Smooth muscle cell (in vitro differentiated cells): Measurements from ENCODE around the gene SH2D1B. TPM values are rescaled to one million over a fixed set of nuclear protein-coding genes. Genes with fewer than 3 reads are reported as not detected.
A peak's percentile ranks its signal among the peaks of the same experiment; 100 is the strongest.

Source experiments
- DNase-seq: peaks from one replicate; lab custom pipeline; 2025; ENCODE audit not compliant: unreplicated experiment; lab: John Stamatoyannopoulos, UW
- H2AFZ ChIP-seq: fragments of 200-600 bp; sonication (generic); 2 replicates; pipeline ENCODE4 v1.6.0; 2016; ENCODE audit warnings: antibody characterized with exemption, low read depth, mild to moderate bottlenecking
- H3F3A ChIP-seq: fragments of 200-600 bp; sonication (generic); 2 replicates; pipeline ENCODE4 v1.6.0; 2017; ENCODE audit warnings: antibody characterized with exemption, low read depth
- H3K27ac ChIP-seq: fragments of 200-600 bp; sonication (generic); 2 replicates; pipeline ENCODE4 v1.5.1; 2016; ENCODE audit warnings: low read depth, mild to moderate bottlenecking
- H3K27me3 ChIP-seq: fragments of 200-600 bp; sonication (generic); 2 replicates; pipeline ENCODE4 v1.6.1; 2016; ENCODE audit warnings: low read depth, mild to moderate bottlenecking
- H3K36me3 ChIP-seq: fragments of 200-600 bp; sonication (generic); 2 replicates; pipeline ENCODE4 v1.5.1; 2016; ENCODE audit warnings: low read depth
- H3K4me1 ChIP-seq: fragments of 200-600 bp; sonication (generic); 2 replicates; pipeline ENCODE4 v1.5.1; 2016; ENCODE audit warnings: low read depth
- H3K4me2 ChIP-seq: fragments of 200-600 bp; sonication (generic); 2 replicates; pipeline ENCODE4 v1.6.0; 2016; ENCODE audit warnings: mild to moderate bottlenecking
- H3K4me3 ChIP-seq: fragments of 200-600 bp; sonication (generic); 2 replicates; pipeline ENCODE4 v1.5.1; 2016; ENCODE audit warnings: mild to moderate bottlenecking
- H3K79me2 ChIP-seq: fragments of 200-600 bp; sonication (generic); 2 replicates; pipeline ENCODE4 v1.6.0; 2016; ENCODE audit warnings: low read depth, mild to moderate bottlenecking
- H3K9ac ChIP-seq: fragments of 200-600 bp; sonication (generic); 2 replicates; pipeline ENCODE4 v1.6.0; 2016; ENCODE audit warnings: low read depth
- H3K9me3 ChIP-seq: fragments of 200-600 bp; sonication (generic); replicated peaks from 2 replicates; pipeline ENCODE4 v1.5.1; 2016; ENCODE audit warnings: low read depth
- H4K20me1 ChIP-seq: fragments of 200-600 bp; sonication (generic); 2 replicates; pipeline ENCODE4 v1.6.0; 2016; ENCODE audit warnings: low read depth
- CTCF ChIP-seq: fragments of 200-600 bp; sonication (generic); IDR thresholded peaks from 2 replicates; pipeline ENCODE4 v1.5.1; 2017; ENCODE audit warnings: borderline replicate concordance, mild to moderate bottlenecking, antibody characterized with exemption; ENCODE audit not compliant: insufficient read depth, poor library complexity, severe bottlenecking
- WGBS: methylation state at CpG from one replicate; pipeline ENCODE4 v1.1.7; 2016; ENCODE audit warnings: low lambda C conversion rate; 5-methylcytosine and 5-hydroxymethylcytosine counted together
- polyA plus RNA-seq: library from polyadenylated mRNA; unstranded; fragments of >200 nt; fragmentation: Nextera tagmentation; extraction: Ambion mirVana; gene quantifications from 2 replicates; pipeline ENCODE4 v1.2.1, GENCODE V29; 2016
- total RNA-seq: library from RNA; depleted of rRNA; stranded (reverse); fragments of >200 nt; gene quantifications from 2 replicates; pipeline ENCODE4 v1.2.3, GENCODE V29; 2014

The SH2D1B gene
- total and polyA plus RNA-seq, 2 experiments from 2014 or later: not detected

- no peaks in the 10 kb centered on the region for H3K79me2 ChIP-seq
- WGBS: 60% methylated on average over 6 of the region's 6 CpGs
- DNase-seq: no peak
Observed at GRCh38 chr1:162371611-162372010, 40.3 kb downstream of the SH2D1B start.

GRCh38 chr1:162370721-162371120 is 41.2 kb downstream of the SH2D1B start:
- no peaks in the 10 kb centered on the region for H3K79me2 ChIP-seq
- no peak overlapping the region for H3K27ac ChIP-seq
- no peaks in the 10 kb centered on the region for H3K9me3 ChIP-seq
- no peaks in the 10 kb centered on the region for H3K27me3 ChIP-seq
- H3K4me1 ChIP-seq: no peaks in the 10 kb centered on the region
- H3F3A ChIP-seq: no peaks in the 10 kb centered on the region
- no peaks in the 10 kb centered on the region for H3K36me3 ChIP-seq
- no peak overlapping the region for H2AFZ ChIP-seq
- no peak overlapping the region for H3K4me2 ChIP-seq
- no peak for TF ChIP-seq CTCF
- WGBS: 96% methylated on average over 3 of the region's 3 CpGs
- DNase-seq: no peak
- no peak overlapping the region for H3K4me3 ChIP-seq
- no peaks in the 10 kb centered on the region for H4K20me1 ChIP-seq
- no peak overlapping the region for H3K9ac ChIP-seq

More at GRCh38 chr1:162371611-162372010, 40.3 kb downstream of the SH2D1B start:
- Histone ChIP-seq H2AFZ (no peak overlapping the region), H3K4me2 (no peak overlapping the region), H3K36me3 (no peaks in the 10 kb centered on the region), H3K4me1 (no peaks in the 10 kb centered on the region), H3K9ac (no peak overlapping the region), H3F3A (no peaks in the 10 kb centered on the region), H3K27ac (peak overlapping the region; percentile 81), H4K20me1 (no peaks in the 10 kb centered on the region), H3K4me3 (no peak overlapping the region), H3K27me3 (no peaks in the 10 kb centered on the region), H3K9me3 (no peaks in the 10 kb centered on the region)
- no peak for TF ChIP-seq CTCF

GRCh38 chr1:162370161-162370560 is 41.8 kb downstream of the SH2D1B start:
- Histone ChIP-seq H3K4me3 (no peak overlapping the region), H3K9ac (no peak overlapping the region), H3K27me3 (no peaks in the 10 kb centered on the region), H4K20me1 (no peaks in the 10 kb centered on the region), H3F3A (no peaks in the 10 kb centered on the region), H3K4me2 (no peak overlapping the region), H3K9me3 (no peaks in the 10 kb centered on the region), H3K36me3 (no peaks in the 10 kb centered on the region), H3K27ac (no peak overlapping the region), H3K4me1 (no peaks in the 10 kb centered on the region), H3K79me2 (no peaks in the 10 kb centered on the region), H2AFZ (no peak overlapping the region)
- DNase-seq: no peak
- 100% methylated on average over 1 of the region's 1 CpG for WGBS
- no peak for TF ChIP-seq CTCF

GRCh38 chr1:162369571-162369970 is 42.4 kb downstream of the SH2D1B start:
- Histone ChIP-seq H3K4me2 (no peak overlapping the region), H3K79me2 (no peaks in the 10 kb centered on the region), H3K9ac (no peak overlapping the region), H3K27me3 (no peaks in the 10 kb centered on the region), H3F3A (no peaks in the 10 kb centered on the region), H2AFZ (no peak overlapping the region), H4K20me1 (no peaks in the 10 kb centered on the region), H3K4me3 (no peak overlapping the region), H3K4me1 (no peaks in the 10 kb centered on the region), H3K9me3 (no peaks in the 10 kb centered on the region), H3K36me3 (no peaks in the 10 kb centered on the region), H3K27ac (no peak overlapping the region)
- whole genome bisulfite sequencing: 91% methylated on average over 7 of the region's 7 CpGs
- no peak for TF ChIP-seq CTCF
- no peak for DNase-seq
